ENCODE data around the gene JTB. TPM values are rescaled to one million over a fixed set of nuclear protein-coding genes. Genes with fewer than 3 reads are reported as not detected.

JTB gene
- total RNA-seq, 2 experiments from 2014 or later = 238 to 239 TPM

GRCh38 chr1:153962088-153963029, 15.1 kb downstream of the JTB start:
- POLR2A ChIA-PET = interaction anchor here (0.9 to 2.2 kb wide), 4 partner anchors 15 to 39 kb away, joined by 8 to 21 read pairs (median 9); partner anchors contain the start of genes DENND4B, GATAD2B, JTB and RPS27
- CTCF ChIA-PET = interaction anchor here (0.9 to 2.5 kb wide), 6 partner anchors 8 to 24 kb away, joined by 3 to 18 read pairs (median 4); partner anchors contain the start of genes DENND4B, JTB and RAB13

DNA sequence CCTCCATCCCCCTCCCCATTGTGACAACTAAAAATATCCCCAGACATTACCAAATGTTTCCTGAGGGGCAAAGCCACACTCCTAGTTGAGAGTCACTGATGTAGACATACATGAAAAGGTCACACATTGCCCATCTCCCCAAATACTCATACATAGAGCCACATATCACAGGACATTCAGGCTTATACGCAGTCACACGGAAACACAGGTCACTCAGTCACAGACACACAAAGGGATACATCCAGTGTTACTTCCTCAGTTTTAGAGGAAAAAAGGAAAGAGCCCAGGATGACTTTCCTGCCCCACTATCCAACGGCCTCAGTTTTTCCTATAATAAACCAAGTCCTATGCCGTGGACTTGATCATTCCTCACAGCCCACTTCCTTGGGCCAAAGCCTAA, 16.1 kb downstream of the JTB start:
- CTCF ChIA-PET = no interaction called here
- POLR2A ChIA-PET = no interaction called here

GRCh38 chr1:153960206-153960605, 17.3 kb downstream of the JTB start:
- ChIA-PET CTCF (no interaction called here), POLR2A (no interaction called here)

- ChIA-PET POLR2A (no interaction called here), CTCF (interaction anchor here (1.5 to 1.6 kb wide), 2 partner anchors 9 to 19 kb away, joined by 4 to 5 read pairs; partner anchors contain the start of gene JTB)
Observed at GRCh38 chr1:153959454-153959853, 18.0 kb downstream of the JTB start.

DNA sequence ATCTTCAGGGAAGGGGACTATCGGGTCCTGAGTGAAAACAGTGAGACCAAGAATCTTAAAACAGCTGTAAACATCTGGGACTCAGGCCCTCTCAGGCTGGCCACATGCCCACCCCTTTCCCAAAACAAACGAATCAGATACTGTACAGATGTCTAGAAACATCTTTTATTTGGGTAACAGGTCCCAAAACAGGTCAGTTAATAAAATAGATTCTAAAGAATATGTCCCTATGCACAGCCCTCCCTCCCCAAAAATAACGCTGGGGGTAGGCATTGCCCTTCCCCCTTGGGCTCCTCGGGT, 18.6 kb downstream of the JTB start:
- POLR2A ChIA-PET = interaction anchor here (1.0 to 3.6 kb wide), 3 partner anchors 9 to 13 kb away, joined by 3 to 22 read pairs (median 8); partner anchors contain the start of genes CREB3L4 and DENND4B
- CTCF ChIA-PET = interaction anchor here (1.5 to 2.1 kb wide), 4 partner anchors 8 to 19 kb away, joined by 4 to 8 read pairs (median 6); partner anchors contain the start of genes CREB3L4, DENND4B and JTB

- POLR2A ChIA-PET = interaction anchor here (0.6 to 3.6 kb wide), 5 partner anchors 8 to 229 kb away, joined by 3 to 22 read pairs (median 5); partner anchors contain the start of genes CREB3L4 and DENND4B
- CTCF ChIA-PET = interaction anchor here (0.6 to 2.1 kb wide), 7 partner anchors 8 to 298 kb away, joined by 3 to 8 read pairs (median 4); partner anchors contain the start of genes CREB3L4, DENND4B, JTB and RAB13
Observed at GRCh38 chr1:153958111-153958960, 19.1 kb downstream of the JTB start, which contains the start of gene CRTC2. TSS of gene CRTC2 (minus strand) at chr1:153958612. CDS start at chr1:153958497, 115 bp downstream.

GRCh38 chr1:153957744-153958110, 19.7 kb downstream of the JTB start:
- ChIA-PET POLR2A (interaction anchor here (0.8 to 3.6 kb wide), 5 partner anchors 9 to 33 kb away, joined by 3 to 22 read pairs (median 5); partner anchors contain the start of gene DENND4B), CTCF (interaction anchor here (0.6 to 2.1 kb wide), 5 partner anchors 10 to 297 kb away, joined by 3 to 8 read pairs (median 4); partner anchors contain the start of genes CREB3L4, DENND4B and RAB13)

DNA sequence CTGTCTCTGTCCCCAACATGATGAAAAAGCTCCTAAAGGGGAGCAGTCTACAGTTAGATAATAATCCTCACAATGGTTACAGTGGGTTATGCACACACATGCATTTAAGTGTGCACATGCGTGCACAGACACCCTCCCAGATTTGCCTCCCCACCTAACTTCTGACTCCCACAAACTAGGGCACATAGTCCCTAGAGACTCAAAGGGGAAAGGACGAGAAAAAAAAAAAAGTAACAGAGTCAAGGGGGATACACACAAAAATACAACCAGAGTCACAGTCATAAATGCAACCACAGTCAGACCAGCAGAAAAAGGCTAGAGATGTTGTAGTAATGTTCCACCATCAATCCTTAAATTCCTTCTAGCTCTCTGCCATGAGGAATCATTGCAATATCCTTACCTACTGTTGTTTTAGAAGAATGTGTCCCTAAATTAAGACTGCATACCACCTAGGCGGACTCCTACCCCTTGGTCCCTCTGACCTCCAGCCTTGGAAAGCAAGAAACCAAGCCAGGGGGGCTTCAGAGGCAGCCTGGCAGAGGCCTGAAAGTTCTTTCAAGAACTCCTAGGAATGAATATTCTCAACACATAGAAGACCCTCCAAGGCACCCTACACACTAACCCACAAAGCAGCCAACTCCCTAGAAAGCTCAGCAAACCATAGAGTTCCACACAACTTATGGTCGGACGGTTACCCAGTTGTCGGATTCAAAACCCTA, 20.3 kb downstream of the JTB start:
- ChIA-PET CTCF (interaction anchor here (0.6 to 2.4 kb wide), 7 partner anchors 9 to 297 kb away, joined by 3 to 12 read pairs (median 6); partner anchors contain the start of genes CREB3L4 and DENND4B), POLR2A (interaction anchor here (0.8 to 3.6 kb wide), 5 partner anchors 9 to 33 kb away, joined by 5 to 22 read pairs (median 5); partner anchors contain the start of genes DENND4B and JTB)

GRCh38 chr1:153954826-153955225, 22.6 kb downstream of the JTB start:
- ChIA-PET POLR2A (no interaction called here), CTCF (interaction anchor here (0.6 to 2.4 kb wide), 3 partner anchors 8 to 50 kb away, joined by 3 to 12 read pairs (median 5); partner anchors contain the start of genes DENND4B and SLC39A1)

- ChIA-PET POLR2A (no interaction called here), CTCF (interaction anchor here (0.6 to 1.6 kb wide), 3 partner anchors 9 to 45 kb away, joined by 3 to 6 read pairs (median 5); partner anchors contain the start of genes CREB3L4 and SLC39A1)
Observed at GRCh38 chr1:153953859-153954365, 23.6 kb downstream of the JTB start.

- CTCF ChIA-PET = interaction anchor here (1.4 kb wide), 1 partner anchor 11 kb away, joined by 3 read pairs; no protein-coding TSS in a partner anchor
- POLR2A ChIA-PET = no interaction called here
Observed at GRCh38 chr1:153951801-153952200, 25.7 kb downstream of the JTB start.

GRCh38 chr1:153951183-153951582, 26.3 kb downstream of the JTB start:
- ChIA-PET POLR2A (no interaction called here), CTCF (interaction anchor here (1.4 kb wide), 1 partner anchor 10 kb away, joined by 3 read pairs; no protein-coding TSS in a partner anchor)

DNA sequence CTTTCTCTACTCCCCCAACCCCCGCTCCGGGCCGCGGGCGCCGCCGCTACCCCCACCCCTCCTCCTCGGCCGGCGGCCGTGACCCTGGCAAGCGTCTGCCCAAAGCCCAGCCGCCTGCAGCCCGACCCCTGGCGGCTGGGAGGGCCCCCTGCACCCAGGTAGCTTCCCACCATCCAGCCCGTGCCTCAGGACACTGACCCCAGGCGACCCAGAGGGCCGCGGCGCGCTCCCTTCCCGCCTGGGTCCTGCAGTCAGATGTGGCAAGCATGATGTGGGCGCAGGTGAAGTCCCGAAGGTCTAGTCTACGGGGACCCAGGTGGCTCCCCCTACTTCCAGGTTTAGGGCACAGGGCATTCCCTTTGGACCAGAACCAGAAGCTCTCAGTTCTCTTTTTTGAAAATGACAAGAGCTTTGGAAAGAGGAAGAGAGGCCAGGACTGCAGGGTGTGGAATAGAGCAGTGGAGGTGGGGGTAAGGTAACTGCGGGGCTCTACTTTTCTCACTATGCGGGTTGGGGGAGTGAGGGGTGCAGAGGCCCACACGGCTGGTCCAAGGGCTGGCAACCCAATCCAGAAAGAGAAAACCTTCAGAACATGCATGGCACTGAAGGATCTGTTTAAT, 30.7 kb downstream of the JTB start, which contains the start of gene DENND4B:
TSS of gene DENND4B (minus strand) at position 97 of the 620 bp plus-strand sequence. CDS start 2,344 bp downstream, outside the sequence.
- CTCF ChIA-PET = interaction anchor here (0.6 to 4.2 kb wide), 23 partner anchors 9 to 269 kb away, joined by 3 to 31 read pairs (median 5); partner anchors contain the start of genes CREB3L4, CRTC2, GATAD2B and JTB

DNA sequence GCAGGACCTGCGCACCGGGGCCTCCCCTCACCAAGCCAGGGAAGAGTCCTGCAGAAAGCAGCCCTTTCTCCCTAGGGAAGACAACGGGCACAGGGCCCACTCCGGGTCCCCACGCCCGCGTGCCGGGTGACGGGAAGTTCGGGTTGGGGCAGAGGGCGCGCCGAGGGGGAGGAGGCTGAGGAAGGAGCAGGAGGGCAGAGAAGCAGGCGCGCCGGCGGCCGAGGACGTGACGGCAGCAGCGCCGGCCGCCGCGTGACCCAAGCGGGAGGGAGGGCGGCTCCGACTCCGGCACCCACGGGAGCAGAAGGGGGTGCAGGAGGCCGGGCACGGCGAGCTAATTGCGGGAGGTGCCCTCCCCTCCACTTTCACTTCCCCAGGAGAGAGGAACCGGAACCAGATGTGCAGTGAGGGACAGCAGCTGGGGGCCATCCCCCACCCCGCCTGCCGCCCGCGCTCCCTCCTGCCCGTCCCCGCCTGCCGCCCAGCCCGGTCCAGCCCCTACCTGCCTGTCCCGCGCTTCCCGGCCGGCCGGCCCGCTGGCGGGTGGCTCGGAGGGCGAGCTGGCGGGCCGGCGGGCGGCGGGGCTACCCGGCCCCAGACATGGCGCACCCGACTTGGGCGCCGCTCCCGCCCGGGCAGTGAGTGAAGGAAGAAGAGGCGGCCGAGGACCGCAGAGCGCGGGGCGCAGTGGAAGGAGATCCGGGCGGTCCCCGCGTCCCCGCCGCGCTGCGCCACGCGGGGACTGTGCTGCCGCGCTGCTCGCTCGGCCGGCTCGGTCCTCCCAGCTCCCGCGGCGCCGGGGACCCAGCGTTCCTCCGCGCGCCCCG, 31.5 kb downstream of the JTB start:
- ChIA-PET POLR2A (interaction anchor here (0.5 to 3.5 kb wide), 14 partner anchors 11 to 306 kb away, joined by 3 to 32 read pairs (median 6); partner anchors contain the start of genes CREB3L4, CRTC2, GATAD2B and JTB), CTCF (interaction anchor here (0.6 to 4.2 kb wide), 25 partner anchors 10 to 154 kb away, joined by 3 to 31 read pairs (median 5); partner anchors contain the start of genes CREB3L4, CRTC2, GATAD2B and JTB)

More for the DNA sequence above, 30.7 kb downstream of the JTB start, which contains the start of gene DENND4B:
- POLR2A ChIA-PET = interaction anchor here (0.5 to 3.5 kb wide), 12 partner anchors 11 to 307 kb away, joined by 3 to 32 read pairs (median 8); partner anchors contain the start of genes CRTC2, GATAD2B, JTB and SLC39A1

- CTCF ChIA-PET = interaction anchor here (0.6 to 4.2 kb wide), 18 partner anchors 11 to 328 kb away, joined by 3 to 31 read pairs (median 5); partner anchors contain the start of genes CREB3L4, CRTC2, GATAD2B and JTB
Observed at GRCh38 chr1:153945131-153945794, 32.2 kb downstream of the JTB start.

More at GRCh38 chr1:153945131-153945794, 32.2 kb downstream of the JTB start:
- POLR2A ChIA-PET = interaction anchor here (1.1 to 3.5 kb wide), 6 partner anchors 12 to 45 kb away, joined by 4 to 32 read pairs (median 13); partner anchors contain the start of genes CREB3L4, CRTC2, GATAD2B and JTB
